SU-DHL-6 (cell line): Measurements from ENCODE around the gene SUPT3H.

Experiments used
- CTCF ChIP-seq: fragments of 200-600 bp; sonication (generic); IDR thresholded peaks from one replicate; pipeline ENCODE4 v1.5.1; 2017; ENCODE audit warnings: antibody characterized with exemption, mild to moderate bottlenecking, low read length, moderate library complexity; ENCODE audit not compliant: insufficient read depth, poor library complexity, severe bottlenecking
- EZH2phosphoT487 ChIP-seq: fragments of 200-600 bp; sonication (generic), shearing (Covaris generic); conservative IDR thresholded peaks from 2 replicates; pipeline ENCODE4 v1.6.1; 2018; ENCODE audit warnings: mild to moderate bottlenecking, antibody characterized with exemption, low read length, moderate library complexity, mixed read lengths

DNA sequence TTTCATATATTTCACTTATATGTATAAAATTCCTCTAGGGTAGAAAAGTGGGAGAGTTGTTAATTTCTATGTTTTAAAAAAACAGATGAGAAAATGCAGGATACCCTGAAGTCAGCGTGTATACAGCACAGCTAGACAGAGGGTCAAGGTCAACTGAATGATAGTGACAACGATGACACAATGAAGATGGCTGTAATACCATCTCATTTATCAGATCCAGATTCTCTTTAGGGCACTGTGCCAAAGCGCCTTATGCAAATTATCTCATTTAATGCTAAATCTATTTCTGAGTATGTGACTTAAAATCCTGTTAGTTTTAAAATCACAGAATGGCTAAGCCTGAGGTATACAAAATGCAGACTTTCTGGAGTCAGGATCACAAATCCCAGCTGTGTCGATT is 481.0 kb downstream of the SUPT3H start:
- TF ChIP-seq CTCF (no peak), EZH2phosphoT487 (no peak)
